Measurements from ENCODE around the gene DEFB123.

Gene DEFB123

GRCh38 chr20:31474097-31474436 lies 33.6 kb downstream of the DEFB123 start:
- Histone ChIP-seq H3K27ac (ENCODE audit: low read length) (no peak overlapping the region), H3K36me3 (ENCODE audit: control insufficient read depth, insufficient read depth, low read length) (no peaks in the 10 kb centered on the region), H3K4me1 (ENCODE audit: control insufficient read depth, insufficient read depth, low read length) (no peaks in the 10 kb centered on the region), H3K27me3 (ENCODE audit: control insufficient read depth, insufficient read depth, low read length) (no peaks in the 10 kb centered on the region), H3K4me3 (ENCODE audit: low read length) (no peak overlapping the region), H3K9me3 (ENCODE audit: control insufficient read depth, insufficient read depth, low read length) (peaks cover 3% of the 10 kb centered on the region; the same call in 1 of the 2 replicates)
- WGBS (ENCODE audit: insufficient coverage, insufficient read length), result no CpG with 5 or more reads among the region's 2 CpGs
- DNase-seq (ENCODE audit: low read depth, low spot score), result no peak

- H3K4me3 ChIP-seq (ENCODE audit: low read length), result no peak within 1 kb of the TSS; the same call in 1 of the 2 replicates
- no peak for DNase-seq (ENCODE audit: low read depth, low spot score)
- H3K9me3 ChIP-seq (ENCODE audit: control insufficient read depth, insufficient read depth, low read length), result peaks cover 3% of the 10 kb centered on the region; the same call in 1 of the 2 replicates
- no peaks in the 10 kb centered on the region for H3K27me3 ChIP-seq (ENCODE audit: control insufficient read depth, insufficient read depth, low read length)
- no peak within 1 kb of the TSS for H3K27ac ChIP-seq (ENCODE audit: low read length)
- H3K36me3 ChIP-seq (ENCODE audit: control insufficient read depth, insufficient read depth, low read length), result no peaks in the 10 kb centered on the region
- WGBS (ENCODE audit: insufficient coverage, insufficient read length), result no CpG with 5 or more reads among the region's 33 CpGs
- H3K4me1 ChIP-seq (ENCODE audit: control insufficient read depth, insufficient read depth, low read length), result no peaks in the 10 kb centered on the region
Measured at GRCh38 chr20:31474758-31475427, 34.5 kb downstream of the DEFB123 start, which contains the start of the genes DEFB124 and REM1. TSS of gene DEFB124 (minus strand) at chr20:31475127. CDS start at chr20:31473013, 2,114 bp downstream. TSS of gene REM1 (plus strand) at chr20:31475288. CDS start at chr20:31476446, 1,158 bp downstream.

GRCh38 chr20:31475472-31476293 lies 35.3 kb downstream of the DEFB123 start:
- Histone ChIP-seq H3K4me3 (ENCODE audit: low read length) (no peak overlapping the region), H3K9me3 (ENCODE audit: control insufficient read depth, insufficient read depth, low read length) (peaks cover 3% of the 10 kb centered on the region; the same call in 1 of the 2 replicates), H3K27ac (ENCODE audit: low read length) (no peak overlapping the region), H3K27me3 (ENCODE audit: control insufficient read depth, insufficient read depth, low read length) (no peaks in the 10 kb centered on the region), H3K4me1 (ENCODE audit: control insufficient read depth, insufficient read depth, low read length) (no peaks in the 10 kb centered on the region), H3K36me3 (ENCODE audit: control insufficient read depth, insufficient read depth, low read length) (no peaks in the 10 kb centered on the region)
- no CpG with 5 or more reads among the region's 29 CpGs for WGBS (ENCODE audit: insufficient coverage, insufficient read length)
- DNase-seq (ENCODE audit: low read depth, low spot score), result no peak

DNA sequence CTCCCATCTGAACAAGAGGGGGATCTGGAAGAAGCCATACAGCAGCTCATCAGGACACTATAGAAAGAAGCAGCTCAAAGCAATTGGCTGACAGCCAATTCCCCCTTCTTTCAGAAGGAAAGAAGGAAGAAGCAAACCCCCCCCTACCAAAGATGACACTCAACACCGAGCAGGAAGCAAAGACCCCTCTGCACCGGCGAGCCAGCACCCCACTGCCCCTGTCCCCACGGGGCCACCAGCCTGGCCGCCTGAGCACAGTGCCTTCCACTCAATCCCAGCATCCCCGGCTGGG lies 35.8 kb downstream of the DEFB123 start:
- Histone ChIP-seq H3K27me3 (ENCODE audit: control insufficient read depth, insufficient read depth, low read length) (no peaks in the 10 kb centered on the region), H3K4me3 (ENCODE audit: low read length) (no peak overlapping the region), H3K36me3 (ENCODE audit: control insufficient read depth, insufficient read depth, low read length) (no peaks in the 10 kb centered on the region), H3K27ac (ENCODE audit: low read length) (no peak overlapping the region), H3K4me1 (ENCODE audit: control insufficient read depth, insufficient read depth, low read length) (no peaks in the 10 kb centered on the region), H3K9me3 (ENCODE audit: control insufficient read depth, insufficient read depth, low read length) (peaks cover 3% of the 10 kb centered on the region; the same call in 1 of the 2 replicates)
- DNase-seq (ENCODE audit: low read depth, low spot score), result no peak
- no CpG with 5 or more reads among the region's 6 CpGs for WGBS (ENCODE audit: insufficient coverage, insufficient read length)

GRCh38 chr20:31476643-31477215 lies 36.3 kb downstream of the DEFB123 start:
- Histone ChIP-seq H3K4me1 (ENCODE audit: control insufficient read depth, insufficient read depth, low read length) (no peaks in the 10 kb centered on the region), H3K36me3 (ENCODE audit: control insufficient read depth, insufficient read depth, low read length) (no peaks in the 10 kb centered on the region), H3K4me3 (ENCODE audit: low read length) (no peak overlapping the region), H3K27me3 (ENCODE audit: control insufficient read depth, insufficient read depth, low read length) (no peaks in the 10 kb centered on the region), H3K9me3 (ENCODE audit: control insufficient read depth, insufficient read depth, low read length) (peaks cover 3% of the 10 kb centered on the region; the same call in 1 of the 2 replicates), H3K27ac (ENCODE audit: low read length) (no peak overlapping the region)
- WGBS (ENCODE audit: insufficient coverage, insufficient read length), result no CpG with 5 or more reads among the region's 6 CpGs
- DNase-seq (ENCODE audit: low read depth, low spot score), result no peak

DNA sequence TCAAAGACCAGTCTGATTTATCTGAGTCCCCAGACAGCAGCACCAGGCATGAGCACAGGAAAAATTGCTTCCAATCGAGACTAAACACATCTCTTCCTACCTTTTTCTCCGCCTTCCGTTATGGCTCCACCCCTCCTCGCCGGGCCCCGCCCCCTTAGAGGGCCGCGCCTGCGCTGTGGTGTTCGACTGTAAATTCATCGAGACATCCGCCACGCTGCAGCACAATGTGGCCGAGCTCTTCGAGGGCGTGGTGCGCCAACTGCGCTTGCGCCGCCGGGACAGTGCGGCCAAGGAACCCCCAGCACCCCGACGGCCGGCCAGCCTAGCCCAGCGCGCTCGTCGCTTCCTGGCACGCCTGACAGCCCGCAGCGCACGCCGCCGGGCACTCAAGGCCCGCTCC lies 43.6 kb downstream of the DEFB123 start:
- H3K27me3 ChIP-seq (ENCODE audit: control insufficient read depth, insufficient read depth, low read length), result no peaks in the 10 kb centered on the region

GRCh38 chr20:31485450-31486339 lies 45.3 kb downstream of the DEFB123 start:
- H3K36me3 ChIP-seq (ENCODE audit: control insufficient read depth, insufficient read depth, low read length), result no peaks in the 10 kb centered on the region
- H3K4me3 ChIP-seq (ENCODE audit: low read length), result no peak overlapping the region
- WGBS (ENCODE audit: insufficient coverage, insufficient read length), result no CpG with 5 or more reads among the region's 31 CpGs
- DNase-seq (ENCODE audit: low read depth, low spot score), result no peak
- H3K27ac ChIP-seq (ENCODE audit: low read length), result no peak overlapping the region
- no peaks in the 10 kb centered on the region for H3K27me3 ChIP-seq (ENCODE audit: control insufficient read depth, insufficient read depth, low read length)
- H3K9me3 ChIP-seq (ENCODE audit: control insufficient read depth, insufficient read depth, low read length), result no peaks in the 10 kb centered on the region; the same call in 1 of the 2 replicates
- no peaks in the 10 kb centered on the region for H3K4me1 ChIP-seq (ENCODE audit: control insufficient read depth, insufficient read depth, low read length)

More for the DNA sequence above, 43.6 kb downstream of the DEFB123 start:
- no CpG with 5 or more reads among the region's 36 CpGs for WGBS (ENCODE audit: insufficient coverage, insufficient read length)
- no peaks in the 10 kb centered on the region for H3K36me3 ChIP-seq (ENCODE audit: control insufficient read depth, insufficient read depth, low read length)
- H3K4me3 ChIP-seq (ENCODE audit: low read length), result no peak overlapping the region; the same call in 1 of the 2 replicates
- no peaks in the 10 kb centered on the region for H3K4me1 ChIP-seq (ENCODE audit: control insufficient read depth, insufficient read depth, low read length)
- no peak for DNase-seq (ENCODE audit: low read depth, low spot score)
- no peaks in the 10 kb centered on the region; the same call in 1 of the 2 replicates for H3K9me3 ChIP-seq (ENCODE audit: control insufficient read depth, insufficient read depth, low read length)
- no peak overlapping the region for H3K27ac ChIP-seq (ENCODE audit: low read length)

DNA sequence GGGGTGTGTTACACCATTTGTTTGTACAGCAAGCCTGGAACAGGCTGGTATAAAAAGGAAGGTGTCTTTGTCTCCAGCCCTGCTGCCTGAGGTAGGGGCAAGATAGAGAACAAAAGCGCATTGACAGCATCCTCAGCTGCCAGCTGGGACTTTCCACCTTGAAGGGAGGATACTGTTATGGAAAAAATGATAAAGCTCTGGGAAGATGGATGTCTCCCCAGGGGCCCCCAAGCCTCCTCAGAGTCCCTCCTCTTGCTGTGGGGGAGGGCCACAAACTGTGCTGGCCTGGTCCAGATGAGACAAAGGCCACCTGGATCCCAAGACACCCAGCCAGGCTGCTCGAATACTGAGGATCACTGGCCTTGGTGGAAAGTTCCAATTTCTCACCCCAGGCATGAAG lies 47.7 kb downstream of the DEFB123 start:
- Histone ChIP-seq H3K4me1 (ENCODE audit: control insufficient read depth, insufficient read depth, low read length) (no peaks in the 10 kb centered on the region), H3K4me3 (ENCODE audit: low read length) (no peak overlapping the region), H3K27me3 (ENCODE audit: control insufficient read depth, insufficient read depth, low read length) (no peaks in the 10 kb centered on the region), H3K36me3 (ENCODE audit: control insufficient read depth, insufficient read depth, low read length) (no peaks in the 10 kb centered on the region), H3K27ac (ENCODE audit: low read length) (no peak overlapping the region), H3K9me3 (ENCODE audit: control insufficient read depth, insufficient read depth, low read length) (no peaks in the 10 kb centered on the region; the same call in 1 of the 2 replicates)
- no CpG with 5 or more reads among the region's 2 CpGs for WGBS (ENCODE audit: insufficient coverage, insufficient read length)
- no peak for DNase-seq (ENCODE audit: low read depth, low spot score)

DNA sequence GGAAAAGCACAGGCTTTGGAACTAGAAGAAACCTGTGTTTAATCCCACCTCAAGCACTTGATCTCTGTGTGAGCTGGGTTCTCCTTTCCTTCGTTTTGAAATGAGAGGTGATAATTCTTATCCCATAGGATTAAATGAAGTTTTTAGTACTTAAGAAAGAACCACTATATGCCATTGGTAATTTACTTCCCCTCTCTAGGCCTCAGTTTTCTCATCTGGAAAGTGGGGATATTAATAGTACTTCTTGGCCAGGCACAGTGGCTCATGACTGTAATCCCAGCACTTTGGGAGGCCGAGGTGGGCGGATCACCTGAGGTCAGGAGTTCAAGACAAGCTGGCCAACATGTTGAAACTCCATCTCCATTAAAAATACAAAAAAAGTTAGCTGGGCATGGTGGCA lies 48.7 kb downstream of the DEFB123 start:
- Histone ChIP-seq H3K4me3 (ENCODE audit: low read length) (no peak overlapping the region), H3K27me3 (ENCODE audit: control insufficient read depth, insufficient read depth, low read length) (no peaks in the 10 kb centered on the region), H3K36me3 (ENCODE audit: control insufficient read depth, insufficient read depth, low read length) (no peaks in the 10 kb centered on the region), H3K27ac (ENCODE audit: low read length) (no peak overlapping the region), H3K9me3 (ENCODE audit: control insufficient read depth, insufficient read depth, low read length) (no peaks in the 10 kb centered on the region; the same call in 1 of the 2 replicates), H3K4me1 (ENCODE audit: control insufficient read depth, insufficient read depth, low read length) (no peaks in the 10 kb centered on the region)
- no CpG with 5 or more reads among the region's 3 CpGs for WGBS (ENCODE audit: insufficient coverage, insufficient read length)
- no peak for DNase-seq (ENCODE audit: low read depth, low spot score)

DNA sequence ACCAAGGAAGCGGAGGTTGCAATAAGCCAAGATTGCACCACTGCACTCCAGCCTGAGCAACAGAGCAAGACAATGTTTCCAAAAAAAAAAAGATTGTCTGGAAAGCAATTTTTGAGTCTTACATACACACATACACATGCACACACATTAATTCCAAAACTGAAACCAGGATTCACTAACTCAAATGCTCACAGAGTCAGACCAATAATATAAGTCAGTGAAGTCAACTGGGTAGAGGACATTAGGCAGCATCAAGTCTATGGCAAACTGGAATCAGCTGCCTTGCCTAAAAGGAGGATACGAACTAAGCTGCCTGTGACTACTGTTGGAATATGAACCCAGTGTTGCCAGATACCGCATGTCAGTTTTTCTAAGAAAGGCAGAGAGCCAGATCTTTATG lies 50.3 kb downstream of the DEFB123 start:
- H3K27ac ChIP-seq (ENCODE audit: low read length), result no peak overlapping the region
- no peaks in the 10 kb centered on the region for H3K27me3 ChIP-seq (ENCODE audit: control insufficient read depth, insufficient read depth, low read length)
- no peaks in the 10 kb centered on the region; the same call in 1 of the 2 replicates for H3K9me3 ChIP-seq (ENCODE audit: control insufficient read depth, insufficient read depth, low read length)
- H3K36me3 ChIP-seq (ENCODE audit: control insufficient read depth, insufficient read depth, low read length), result no peaks in the 10 kb centered on the region
- H3K4me3 ChIP-seq (ENCODE audit: low read length), result no peak overlapping the region
- no CpG with 5 or more reads among the region's 3 CpGs for WGBS (ENCODE audit: insufficient coverage, insufficient read length)
- no peak for DNase-seq (ENCODE audit: low read depth, low spot score)
- no peaks in the 10 kb centered on the region for H3K4me1 ChIP-seq (ENCODE audit: control insufficient read depth, insufficient read depth, low read length)
